Stimulated activated CD4-positive, alpha-beta T cell treated with anti-CD3 and anti-CD28 coated beads, TNF-alpha, amount 100 ng/mL, for 4 hours (primary cell): ENCODE results near the gene SPOCK2.
A peak's percentile ranks its signal among the peaks of the same experiment; 100 is the strongest.

Experiments used
- DNase-seq, 3 experiments: peaks; one replicate each; pipeline ENCODE4 v3.0.0-alpha.2; 2020; ENCODE audit warnings: low read depth in 3 of 3

SPOCK2 gene

GRCh38 chr10:72088889-72089575, 681 bp upstream of the SPOCK2 start:
- peak in 2 of 3 experiments; percentile 24 to 39 for DNase-seq

DNA sequence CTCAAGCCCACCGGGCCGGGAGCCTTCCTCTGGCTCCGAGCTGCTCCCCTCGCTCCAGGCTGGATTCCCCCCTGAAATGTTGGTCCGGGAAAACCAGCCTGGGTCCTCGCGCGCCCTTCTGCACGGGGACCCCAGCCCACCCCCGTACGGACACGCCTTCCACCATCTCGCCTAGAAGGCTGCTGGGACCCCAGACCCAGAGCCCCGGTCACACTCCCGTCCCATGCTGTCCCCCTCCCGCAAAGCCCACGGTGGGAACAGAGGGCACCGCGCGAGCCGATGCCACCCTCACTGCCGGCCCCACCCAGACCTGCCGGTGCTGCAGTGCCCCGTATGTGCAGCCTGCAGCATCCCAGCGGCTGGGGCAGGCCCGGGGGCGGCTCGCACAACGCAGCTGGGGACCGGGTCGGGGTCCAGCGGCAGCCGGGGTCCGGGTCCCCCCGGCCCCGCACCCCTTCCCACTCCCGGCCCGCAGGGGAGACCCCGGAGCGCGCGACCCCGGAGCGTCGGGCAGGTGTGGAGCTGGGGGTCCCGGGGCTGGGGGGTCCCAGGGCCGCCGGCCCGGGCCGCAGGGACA, 871 bp downstream of the SPOCK2 start:
- peak in 1 of 3 experiments; percentile 11 for DNase-seq

GRCh38 chr10:72086466-72087391, 1.6 kb downstream of the SPOCK2 start:
- DNase-seq: peak; percentile 31 to 41 (median 40)

DNA sequence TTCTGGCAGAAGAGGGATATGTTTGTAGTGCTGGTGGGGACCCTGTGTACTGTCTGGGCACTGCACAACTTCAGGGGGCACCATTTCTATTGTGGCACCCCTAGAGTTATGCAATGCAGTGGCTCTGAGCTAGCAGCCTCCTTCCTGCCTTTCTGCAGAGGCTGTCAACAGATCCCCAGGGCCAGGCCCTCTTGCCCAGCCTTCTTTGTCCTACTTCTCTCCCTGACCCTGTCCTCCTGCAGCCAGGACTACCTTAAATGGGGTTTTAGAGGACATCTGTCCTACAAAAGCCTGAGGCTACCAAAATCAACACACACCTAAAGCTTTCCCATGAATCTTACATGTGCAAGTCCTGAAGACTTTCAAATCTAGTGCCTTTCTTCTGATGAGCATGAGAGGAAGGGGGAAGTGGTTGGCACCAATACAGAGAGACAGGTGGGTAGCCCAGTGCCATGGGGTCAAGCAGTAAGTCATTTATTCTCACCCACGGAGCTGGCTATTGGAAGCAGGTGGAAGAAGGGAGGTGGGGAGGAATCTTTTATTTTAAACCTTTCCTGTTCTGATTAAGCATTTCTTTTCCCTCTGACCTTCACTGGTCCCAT, 2.4 kb downstream of the SPOCK2 start:
- no peak for DNase-seq

DNA sequence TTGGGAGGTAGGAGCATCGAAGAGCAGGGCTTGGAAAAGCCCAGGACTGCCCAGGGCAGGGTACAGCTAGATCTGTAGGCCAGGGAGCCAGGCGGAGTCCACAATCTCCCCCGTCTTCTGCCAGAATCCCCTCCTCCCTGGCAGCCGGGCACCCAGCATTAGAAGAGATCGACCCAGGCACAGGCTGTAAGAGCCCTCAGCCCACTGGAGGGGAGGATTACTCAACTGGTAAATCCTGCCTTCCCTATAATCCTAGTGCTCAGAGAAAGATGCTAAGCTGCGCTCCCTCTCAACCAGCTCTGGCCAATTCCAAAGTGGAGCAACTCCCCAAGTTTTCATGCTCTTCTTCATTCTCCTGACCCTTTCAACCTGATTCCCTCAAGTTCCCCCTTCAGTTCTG, 3.2 kb downstream of the SPOCK2 start:
- DNase-seq: no peak

DNA sequence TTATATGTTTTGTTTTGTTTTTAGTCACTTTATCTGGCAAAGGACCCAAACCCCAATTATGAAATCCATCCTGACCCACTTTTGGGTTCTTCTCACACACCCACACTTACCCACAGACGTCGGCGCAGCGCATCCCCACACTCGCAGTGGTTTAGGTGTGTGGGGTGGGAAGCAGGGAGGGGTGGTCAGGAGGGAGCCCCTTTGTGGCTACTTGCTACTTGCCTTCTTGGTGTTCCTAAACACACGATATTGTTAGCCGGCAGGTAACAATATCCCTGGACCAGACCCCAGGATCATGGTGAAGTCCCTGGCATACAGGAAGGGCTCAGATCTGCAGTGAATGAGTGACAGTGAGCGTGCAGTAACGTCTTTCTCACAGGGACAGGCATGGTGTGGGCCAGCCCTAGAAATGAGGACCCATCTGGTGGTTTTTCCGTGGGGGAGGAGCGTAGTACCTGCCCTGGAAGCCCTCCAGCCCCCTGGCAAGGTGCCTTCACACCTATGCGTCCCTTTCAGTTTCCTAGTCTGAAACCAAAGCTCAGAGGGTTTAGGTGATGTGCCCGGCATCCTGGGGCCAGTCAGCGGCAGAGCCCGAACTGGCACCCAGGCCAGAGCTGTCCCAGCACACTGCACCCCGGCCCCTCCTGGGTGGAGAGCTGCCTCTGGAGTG, 4.4 kb downstream of the SPOCK2 start:
- DNase-seq: peak; percentile 36 to 50 (median 45)

DNA sequence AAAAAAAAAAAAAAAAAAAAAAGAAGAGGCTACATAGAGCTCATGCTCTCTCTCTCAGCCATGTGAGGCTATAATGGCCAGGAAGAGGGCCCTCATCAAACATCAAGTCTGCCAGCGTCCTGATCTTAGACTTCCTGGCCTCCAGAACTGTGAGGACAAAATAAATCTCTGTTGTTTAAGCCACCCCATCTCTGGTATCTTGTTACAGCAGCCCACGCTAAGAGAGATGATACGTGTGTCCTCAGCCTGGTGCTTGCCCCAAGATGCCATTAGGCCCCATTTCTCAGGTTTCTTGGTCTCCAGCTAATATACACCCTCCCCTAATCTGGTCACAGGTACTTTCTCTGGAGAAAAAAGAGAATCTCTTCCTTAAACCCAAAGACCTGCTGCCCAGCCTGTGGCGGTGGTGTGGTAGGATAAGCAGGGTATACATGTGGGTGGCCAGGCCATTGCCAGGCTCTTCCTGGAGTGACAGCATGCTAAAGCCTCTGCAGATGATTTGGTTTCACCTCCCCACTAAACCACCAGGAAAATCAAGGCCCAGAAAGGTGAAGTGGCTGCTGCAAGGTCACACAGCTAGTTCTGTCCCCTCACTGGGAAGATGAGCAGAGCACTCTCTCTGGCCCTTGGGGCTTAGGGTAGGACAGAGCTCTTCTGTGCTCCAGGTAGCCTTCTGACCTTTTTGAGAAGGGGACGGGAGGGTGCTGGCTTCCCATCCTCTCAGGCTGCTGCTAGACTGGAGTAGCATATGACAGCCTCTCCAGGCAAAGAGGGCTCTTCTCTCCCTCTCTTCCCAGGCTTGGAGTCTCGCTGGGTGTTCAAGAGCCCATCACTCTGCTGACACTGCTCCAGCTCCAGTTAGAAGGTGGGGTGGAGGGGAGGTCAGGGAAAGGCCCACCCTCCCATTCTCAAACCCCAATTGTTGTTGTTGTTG, 5.2 kb downstream of the SPOCK2 start:
- no peak for DNase-seq

- DNase-seq: no peak
Measured at GRCh38 chr10:72081772-72082590, 6.4 kb downstream of the SPOCK2 start.

GRCh38 chr10:72081210-72081609, 7.1 kb downstream of the SPOCK2 start:
- DNase-seq: no peak

DNA sequence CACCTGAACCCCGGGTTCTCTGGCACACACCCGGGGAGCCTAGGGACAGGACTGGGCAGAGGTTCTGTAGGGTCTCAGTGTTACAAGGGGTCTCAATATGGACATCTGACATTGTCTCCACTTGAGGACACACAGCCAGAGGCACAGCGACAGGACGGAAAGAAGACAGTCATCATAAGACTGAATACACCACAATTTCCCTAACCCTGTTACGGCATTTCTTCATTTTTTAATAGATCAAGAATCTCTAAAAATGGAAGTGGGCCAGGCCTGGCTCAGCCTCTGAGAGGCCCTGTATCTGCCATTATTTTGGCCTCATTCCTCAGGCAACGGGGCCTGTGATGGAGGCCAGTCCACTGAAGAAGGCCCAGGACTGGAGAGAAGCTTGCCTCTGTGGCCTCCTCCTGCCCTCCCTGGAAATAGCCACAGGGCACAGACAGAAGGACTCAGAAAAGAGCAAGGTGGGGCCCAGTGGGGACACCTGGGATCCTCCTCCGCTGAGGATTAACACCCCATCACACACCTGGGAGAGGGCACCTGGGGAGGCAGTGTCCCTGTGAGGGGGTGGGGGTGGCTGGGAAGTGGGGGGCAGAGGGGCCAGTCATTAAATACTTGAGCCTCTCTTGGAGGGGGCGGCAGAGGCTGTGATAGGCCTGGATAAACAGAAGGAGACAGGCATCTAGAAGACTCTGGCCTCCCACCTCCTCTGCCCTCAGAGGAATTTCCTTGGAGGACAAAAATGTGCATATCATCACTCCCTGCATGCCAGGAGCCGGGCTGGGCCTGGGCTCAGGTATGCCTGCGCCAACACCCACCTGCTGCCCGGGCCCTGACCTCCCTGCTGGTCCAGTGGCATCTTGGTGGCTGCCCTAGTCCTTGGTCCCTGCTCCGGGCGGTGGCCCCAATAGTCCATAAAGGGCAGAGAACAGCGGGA, 8.0 kb downstream of the SPOCK2 start:
- no peak for DNase-seq

GRCh38 chr10:72079356-72079755, 9.0 kb downstream of the SPOCK2 start:
- DNase-seq: peak in 2 of 3 experiments; percentile 29 to 38

- DNase-seq: no peak
Measured at GRCh38 chr10:72077275-72077990, 10.9 kb downstream of the SPOCK2 start.

GRCh38 chr10:72076756-72077155, 11.6 kb downstream of the SPOCK2 start:
- DNase-seq: no peak

- DNase-seq: no peak
Measured at GRCh38 chr10:72075376-72076115, 12.8 kb downstream of the SPOCK2 start.

- no peak for DNase-seq
Measured at GRCh38 chr10:72074574-72075375, 13.6 kb downstream of the SPOCK2 start.
